Right kidney (tissue), 1 donor: ENCODE data around the gene MDK.

Source experiments
- DNase-seq: peaks from one replicate; pipeline ENCODE4 v3.0.0-alpha.2; 2016

Gene MDK

GRCh38 chr11:46380340-46381047 lies 975 bp upstream of the MDK start:
- peak; percentile 83 for DNase-seq

- peak; percentile 76 for DNase-seq
Measured at GRCh38 chr11:46381819-46382645, 563 bp downstream of the MDK start.

- peak; percentile 35 for DNase-seq
Measured at GRCh38 chr11:46382646-46383403, 1.4 kb downstream of the MDK start.

- no peak for DNase-seq
Measured at GRCh38 chr11:46383404-46383758, 1.9 kb downstream of the MDK start.

- no peak for DNase-seq
Measured at GRCh38 chr11:46383974-46384701, 2.7 kb downstream of the MDK start.

- no peak for DNase-seq
Measured at GRCh38 chr11:46385169-46386004, 3.9 kb downstream of the MDK start.

- DNase-seq: no peak
Measured at GRCh38 chr11:46386005-46386578, 4.6 kb downstream of the MDK start.

GRCh38 chr11:46386674-46387073 lies 5.2 kb downstream of the MDK start:
- no peak for DNase-seq

GRCh38 chr11:46387456-46387855 lies 6.0 kb downstream of the MDK start:
- no peak for DNase-seq

GRCh38 chr11:46387919-46388618 lies 6.6 kb downstream of the MDK start:
- DNase-seq: peak; percentile 42

- no peak for DNase-seq
Measured at GRCh38 chr11:46388619-46389449, 7.4 kb downstream of the MDK start.

GRCh38 chr11:46389450-46390330 lies 8.2 kb downstream of the MDK start:
- peak; percentile 74 for DNase-seq

GRCh38 chr11:46390331-46391171 lies 9.1 kb downstream of the MDK start:
- peak; percentile 41 for DNase-seq

- DNase-seq: peak; percentile 29
Measured at GRCh38 chr11:46391186-46391577, 9.7 kb downstream of the MDK start.

GRCh38 chr11:46391578-46392420 lies 10.3 kb downstream of the MDK start, which contains the start of gene CHRM4:
Gene CHRM4 (minus strand): TSS chr11:46391776. CDS start chr11:46386557, 5,219 bp downstream.
- peak; percentile 51 for DNase-seq
